CD4-positive, alpha-beta T cell (primary cell): Measurements from ENCODE around the gene ERMARD. TPM values are rescaled to one million over a fixed set of nuclear protein-coding genes. Genes with fewer than 3 reads are reported as not detected.

Experiments
- ATAC-seq: fragments of 200-7000 bp; cut with Tn5 transposase; one replicate; pipeline ENCODE4 v1.10.0; 2022; ENCODE audit warnings: mild to moderate bottlenecking; ENCODE audit not compliant: poor library complexity
- CTCF ChIA-PET: fragments of 350-600 bp; sonication (Branson Sonifier 250); formaldehyde crosslinking; loops from one replicate; lab custom pipeline; 2021; ENCODE audit warnings: antibody characterized with exemption, inconsistent platforms; lab: Charles Lee
- POLR2A ChIA-PET: fragments of 350-600 bp; sonication (Branson Sonifier 250); formaldehyde crosslinking; loops from one replicate; lab custom pipeline; 2021; ENCODE audit warnings: antibody characterized with exemption, inconsistent platforms; lab: Charles Lee
- DNase-seq, 14 experiments: peaks; one replicate each; pipeline ENCODE4 v3.0.0-alpha.2; 2013 to 2020; ENCODE audit warnings: mixed read lengths in 2 of 14
- H3K27ac ChIP-seq, 2 donors: one replicate each; pipeline versions ENCODE4 v1.5.1 to v1.7.0; 2013; ENCODE audit warnings: low read length in 2 of 2, low read depth in 1 of 2, mild to moderate bottlenecking in 1 of 2
- H3K27me3 ChIP-seq, 2 experiments: 1 replicate in 1 of 2; 2 replicates in 1 of 2; pipeline versions ENCODE4 v1.6.1 to v1.7.0; 2013; ENCODE audit warnings: low read length in 2 of 2, control low read depth in 1 of 2, mild to moderate bottlenecking in 1 of 2, moderate library complexity in 1 of 2; ENCODE audit not compliant: insufficient read depth in 2 of 2, control insufficient read depth in 1 of 2
- H3K36me3 ChIP-seq: one replicate; pipeline ENCODE4 v1.6.1; 2013; ENCODE audit warnings: low read length, control low read depth; ENCODE audit not compliant: insufficient read depth
- H3K4me1 ChIP-seq: one replicate; pipeline ENCODE4 v1.6.1; 2013; ENCODE audit warnings: low read length, control low read depth; ENCODE audit not compliant: insufficient read depth
- H3K4me3 ChIP-seq: one replicate; pipeline ENCODE4 v1.5.1; 2013; ENCODE audit warnings: mild to moderate bottlenecking, low read length, moderate library complexity
- H3K9me3 ChIP-seq, 2 experiments: 1 replicate in 1 of 2; 2 replicates in 1 of 2; pipeline versions ENCODE4 v1.6.1 to v1.7.0; 2013; ENCODE audit warnings: low read length in 2 of 2, mild to moderate bottlenecking in 2 of 2, control low read depth in 1 of 2, moderate library complexity in 1 of 2; ENCODE audit not compliant: control insufficient read depth in 1 of 2, insufficient read depth in 1 of 2
- H3K27ac Mint-ChIP-seq: one replicate; pipeline ENCODE4 v1.8.0; 2020; ENCODE audit warnings: mixed read lengths
- H3K27me3 Mint-ChIP-seq: one replicate; pipeline ENCODE4 v1.8.0; 2021; ENCODE audit warnings: mixed read lengths
- H3K36me3 Mint-ChIP-seq: one replicate; pipeline ENCODE4 v1.8.0; 2021; ENCODE audit warnings: low read depth, mixed read lengths
- H3K4me1 Mint-ChIP-seq: one replicate; pipeline ENCODE4 v1.8.0; 2021; ENCODE audit warnings: low read depth, mixed read lengths
- H3K4me3 Mint-ChIP-seq: one replicate; pipeline ENCODE4 v1.8.0; 2020; ENCODE audit warnings: mild to moderate bottlenecking, mixed read lengths
- H3K9me3 Mint-ChIP-seq: one replicate; pipeline ENCODE4 v1.8.0; 2020; ENCODE audit warnings: mixed read lengths
- intact Hi-C, 2 experiments: fragments of 100-400 bp; cut with DNase I in 1 of 2; cut with micrococcal nuclease in 1 of 2; formaldehyde crosslinking; loops; one replicate each; pipeline versions ENCODE4 v1.15.1 to v1.9.0; 2023 to 2025; cut with DNase I, micrococcal nuclease
- total RNA-seq, 174 experiments: library from RNA in 2 of 174; stranded (reverse) in 2 of 174; gene quantifications; one replicate each; pipeline ENCODE4 v1.2.3 and lab custom pipeline; 2021 to 2026
- TF ChIP-seq, protein P1 (sequence below): fragments of 200-600 bp; IDR thresholded peaks from one replicate; pipeline ENCODE4 v1.8.0; 2022; ENCODE audit warnings: antibody characterized with exemption, mild to moderate bottlenecking

ERMARD gene
- total RNA-seq, 2 experiments from 2014 or later = 24.2 to 26.2 TPM

DNA sequence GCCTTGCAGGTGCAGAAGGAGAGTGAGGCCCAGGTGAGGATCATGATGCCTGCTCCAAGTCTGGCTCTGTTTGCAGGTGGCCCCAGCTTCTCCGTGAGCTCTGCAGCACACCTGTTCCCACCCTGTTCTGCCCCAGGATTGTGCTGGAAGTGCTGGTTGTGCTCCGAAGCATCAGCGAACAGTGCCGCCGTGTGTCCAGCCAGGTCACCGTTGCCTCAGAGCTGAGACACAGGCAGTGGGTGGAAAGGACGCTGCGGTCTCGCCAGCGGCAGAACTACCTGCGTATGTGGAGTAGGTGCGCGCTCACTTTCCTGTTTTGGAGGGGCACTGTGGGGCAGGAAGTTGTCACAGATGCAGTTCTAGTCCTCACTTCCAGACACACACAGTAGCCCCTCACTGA lies 25.0 kb downstream of the ERMARD start:
- H3K4me3 ChIP-seq = no peak overlapping the region
- ATAC-seq = no peak
- H3K4me1 ChIP-seq = no peaks in the 10 kb centered on the region
- intact Hi-C loops = no loop called here
- no peaks in the 10 kb centered on the region for H3K9me3 Mint-ChIP-seq
- H3K4me1 Mint-ChIP-seq = no peaks in the 10 kb centered on the region
- peaks cover 36% of the 10 kb centered on the region for H3K36me3 ChIP-seq
- no peaks in the 10 kb centered on the region for H3K9me3 ChIP-seq
- H3K27ac Mint-ChIP-seq = no peak overlapping the region
- ChIA-PET CTCF (no interaction called here), POLR2A (no interaction called here)
- no peak overlapping the region for H3K4me3 Mint-ChIP-seq
- TF ChIP-seq, protein P1, sequence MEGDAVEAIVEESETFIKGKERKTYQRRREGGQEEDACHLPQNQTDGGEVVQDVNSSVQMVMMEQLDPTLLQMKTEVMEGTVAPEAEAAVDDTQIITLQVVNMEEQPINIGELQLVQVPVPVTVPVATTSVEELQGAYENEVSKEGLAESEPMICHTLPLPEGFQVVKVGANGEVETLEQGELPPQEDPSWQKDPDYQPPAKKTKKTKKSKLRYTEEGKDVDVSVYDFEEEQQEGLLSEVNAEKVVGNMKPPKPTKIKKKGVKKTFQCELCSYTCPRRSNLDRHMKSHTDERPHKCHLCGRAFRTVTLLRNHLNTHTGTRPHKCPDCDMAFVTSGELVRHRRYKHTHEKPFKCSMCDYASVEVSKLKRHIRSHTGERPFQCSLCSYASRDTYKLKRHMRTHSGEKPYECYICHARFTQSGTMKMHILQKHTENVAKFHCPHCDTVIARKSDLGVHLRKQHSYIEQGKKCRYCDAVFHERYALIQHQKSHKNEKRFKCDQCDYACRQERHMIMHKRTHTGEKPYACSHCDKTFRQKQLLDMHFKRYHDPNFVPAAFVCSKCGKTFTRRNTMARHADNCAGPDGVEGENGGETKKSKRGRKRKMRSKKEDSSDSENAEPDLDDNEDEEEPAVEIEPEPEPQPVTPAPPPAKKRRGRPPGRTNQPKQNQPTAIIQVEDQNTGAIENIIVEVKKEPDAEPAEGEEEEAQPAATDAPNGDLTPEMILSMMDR = no peak
- no peaks in the 10 kb centered on the region for H3K27me3 Mint-ChIP-seq
- no peak for DNase-seq
- H3K36me3 Mint-ChIP-seq = peaks cover 83% of the 10 kb centered on the region
- no peaks in the 10 kb centered on the region for H3K27me3 ChIP-seq
- H3K27ac ChIP-seq = no peak overlapping the region

DNA sequence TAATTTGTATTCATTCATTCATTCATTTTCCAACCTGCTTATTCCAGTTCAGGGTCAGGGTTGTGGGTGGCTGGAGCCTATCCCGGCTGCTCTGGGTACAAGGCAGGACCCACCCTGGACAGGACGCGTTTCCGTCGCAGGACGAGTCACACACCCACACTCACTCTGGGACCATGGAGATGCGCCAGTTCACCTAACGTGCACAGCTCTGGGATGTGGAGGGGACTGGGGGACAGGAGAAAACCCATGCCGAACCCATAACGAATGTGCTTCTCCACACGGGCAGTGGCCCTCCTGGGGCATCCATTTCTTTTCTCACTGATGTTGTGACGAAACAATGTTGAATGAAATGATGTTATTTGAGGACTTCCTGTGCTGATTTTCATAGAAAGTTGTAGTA lies 26.5 kb downstream of the ERMARD start:
- Mint-ChIP-seq H3K4me1 (no peaks in the 10 kb centered on the region), H3K36me3 (peaks cover 76% of the 10 kb centered on the region), H3K27me3 (no peaks in the 10 kb centered on the region), H3K4me3 (no peak overlapping the region), H3K9me3 (no peaks in the 10 kb centered on the region), H3K27ac (no peak overlapping the region)
- Histone ChIP-seq H3K4me1 (no peaks in the 10 kb centered on the region), H3K27ac (no peak overlapping the region), H3K36me3 (peaks cover 27% of the 10 kb centered on the region), H3K4me3 (no peak overlapping the region), H3K27me3 (no peaks in the 10 kb centered on the region), H3K9me3 (peaks cover 0 to 1% of the 10 kb centered on the region in 2 experiments)
- ATAC-seq (no peak), DNase-seq (no peak)
- CTCF ChIA-PET = no interaction called here
- TF ChIP-seq, protein P1 = no peak
- intact Hi-C loops = no loop called here
- POLR2A ChIA-PET = no interaction called here

DNA sequence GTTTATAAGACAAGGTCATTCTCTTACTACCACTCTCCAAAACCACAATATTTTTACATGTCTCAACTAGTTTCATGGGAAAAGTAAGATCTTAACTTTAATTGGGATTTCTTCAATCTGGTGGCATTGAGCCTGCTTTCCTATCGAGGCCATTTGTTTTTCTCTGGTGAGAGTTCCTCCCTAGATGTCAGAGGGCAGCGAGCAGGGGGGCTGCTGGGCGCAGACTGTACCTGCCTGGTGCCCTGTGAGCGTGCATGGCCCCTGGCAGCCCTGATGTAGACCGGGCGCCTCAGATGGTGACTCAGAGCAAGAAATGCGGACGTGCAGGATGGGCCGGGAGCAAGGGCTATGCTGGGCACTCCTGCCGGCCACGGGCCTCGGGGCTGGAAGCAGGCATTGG lies 27.2 kb downstream of the ERMARD start:
- ATAC-seq = no peak
- peaks cover 27% of the 10 kb centered on the region for H3K36me3 ChIP-seq
- POLR2A ChIA-PET = no interaction called here

More for the DNA sequence above, 27.2 kb downstream of the ERMARD start:
- Histone ChIP-seq H3K4me3 (no peak overlapping the region), H3K9me3 (peaks cover 0 to 5% of the 10 kb centered on the region in 2 experiments), H3K4me1 (no peaks in the 10 kb centered on the region), H3K27ac (no peak overlapping the region), H3K27me3 (no peaks in the 10 kb centered on the region)
- no peak overlapping the region for H3K4me3 Mint-ChIP-seq
- intact Hi-C loops = no loop called here
- H3K27ac Mint-ChIP-seq = no peak overlapping the region
- DNase-seq = no peak
- CTCF ChIA-PET = no interaction called here
- no peaks in the 10 kb centered on the region for H3K4me1 Mint-ChIP-seq
- no peaks in the 10 kb centered on the region for H3K9me3 Mint-ChIP-seq
- H3K36me3 Mint-ChIP-seq = peaks cover 76% of the 10 kb centered on the region
- TF ChIP-seq, protein P1 = no peak
- no peaks in the 10 kb centered on the region for H3K27me3 Mint-ChIP-seq
